ENCODE data around the gene SALL2.

The SALL2 gene

DNA sequence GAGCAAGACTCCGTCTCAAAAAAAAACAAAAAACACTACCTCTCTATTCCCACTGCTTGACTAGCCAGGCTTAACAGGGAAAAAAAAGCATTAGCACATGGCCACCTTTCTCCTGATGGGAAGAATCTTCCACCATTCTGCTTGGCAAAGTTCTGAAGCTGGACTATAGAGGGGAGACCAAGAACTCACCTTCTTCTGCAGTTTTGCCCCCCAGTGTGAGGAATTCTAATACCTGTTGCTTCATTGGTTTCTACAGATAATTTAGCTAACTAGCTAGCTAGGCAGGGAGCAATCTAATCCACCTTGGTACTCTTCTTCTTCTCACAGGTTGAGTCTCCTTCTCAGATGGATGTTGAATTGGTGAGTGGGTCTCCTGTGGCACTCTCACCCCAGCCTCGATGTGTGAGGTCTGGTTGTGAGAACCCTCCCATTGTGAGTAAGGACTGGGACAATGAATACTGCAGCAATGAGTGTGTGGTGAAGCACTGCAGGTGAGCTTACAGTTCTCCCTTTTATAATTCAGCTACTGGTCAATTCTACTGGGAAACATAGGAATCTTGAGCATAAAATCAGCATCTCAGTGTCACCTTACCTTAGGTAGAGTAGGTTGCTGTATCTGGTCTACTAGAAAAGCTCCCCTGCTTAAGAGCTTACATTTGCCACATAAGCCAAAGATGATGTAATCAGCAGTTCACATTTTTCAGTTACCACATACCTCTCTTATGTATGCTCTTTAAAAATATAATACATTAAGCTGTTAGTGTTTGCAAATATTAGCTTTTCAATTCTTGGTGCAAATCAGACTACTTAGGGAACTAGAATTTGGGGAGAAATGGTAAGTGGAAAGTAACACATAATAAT is 31.0 kb downstream of the SALL2 start:
- DNase-seq (ENCODE audit: low spot score) = no peak

DNA sequence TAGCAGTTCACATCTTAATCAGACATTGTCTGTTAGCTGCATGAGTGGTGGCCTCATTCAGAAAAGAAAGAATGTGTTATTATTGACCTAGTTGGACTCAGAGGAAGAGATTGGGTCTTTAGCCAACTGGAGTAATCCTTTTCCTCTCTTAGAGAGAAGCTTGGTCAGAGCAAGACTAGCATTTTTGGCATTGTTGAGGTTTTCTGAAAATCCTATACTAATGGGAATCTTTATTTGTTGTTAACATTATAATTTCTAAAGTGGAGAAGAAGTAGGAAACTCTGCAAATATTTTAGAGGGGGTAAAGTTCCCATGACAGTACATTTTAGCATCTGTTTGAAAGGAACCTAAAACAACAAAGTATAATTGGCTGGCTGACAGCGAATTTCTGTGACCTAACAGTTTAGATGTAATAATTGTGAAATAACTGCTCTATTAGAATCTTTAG is 39.5 kb downstream of the SALL2 start:
- no peak for DNase-seq (ENCODE audit: low spot score)

DNA sequence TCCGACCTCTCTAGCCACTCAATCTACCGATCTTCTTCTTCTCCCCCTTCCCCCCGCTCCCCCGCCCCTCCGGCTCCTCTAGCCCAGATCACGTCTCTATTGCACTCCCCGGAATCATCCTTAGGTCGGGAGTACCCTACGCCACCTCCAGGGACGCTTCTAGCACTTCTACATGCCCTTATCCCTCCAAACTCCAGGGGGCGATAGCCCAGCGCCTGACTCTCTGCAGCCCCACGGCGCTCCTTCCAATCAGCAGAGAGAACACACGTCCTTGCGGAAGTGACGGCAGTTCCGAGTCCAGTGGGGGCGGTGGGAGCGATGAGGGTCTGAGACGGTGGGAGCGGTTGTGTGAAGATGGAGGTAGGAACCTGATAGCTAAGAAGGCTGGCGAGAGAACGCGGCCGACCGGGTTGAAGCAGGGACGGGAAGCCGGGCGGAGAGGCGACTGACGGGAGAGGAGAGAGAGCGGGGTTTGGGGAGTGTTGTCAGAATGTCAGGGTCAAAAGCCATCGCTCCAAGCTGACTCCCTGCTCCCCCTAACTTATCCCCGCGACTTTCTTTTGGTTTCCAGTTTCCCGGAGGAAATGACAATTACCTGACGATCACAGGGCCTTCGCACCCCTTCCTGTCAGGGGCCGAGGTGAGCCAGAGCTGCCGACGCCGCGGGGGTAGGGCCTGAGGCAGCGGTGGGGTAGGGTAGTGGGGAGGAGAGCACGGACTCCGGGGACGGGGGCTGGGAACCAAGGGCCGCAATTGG is 49.0 kb downstream of the SALL2 start, which contains the start of the genes RAB2B and TOX4:
Gene RAB2B, minus strand, starts transcription at position 35 of the 757 bp plus-strand sequence. CDS start 87 bp downstream, outside the sequence.
Gene TOX4, plus strand, starts transcription at position 271 of the 757 bp plus-strand sequence. Its CDS starts 84 bp downstream, at position 355.
- peak; percentile 99 for DNase-seq (ENCODE audit: low spot score)

DNA sequence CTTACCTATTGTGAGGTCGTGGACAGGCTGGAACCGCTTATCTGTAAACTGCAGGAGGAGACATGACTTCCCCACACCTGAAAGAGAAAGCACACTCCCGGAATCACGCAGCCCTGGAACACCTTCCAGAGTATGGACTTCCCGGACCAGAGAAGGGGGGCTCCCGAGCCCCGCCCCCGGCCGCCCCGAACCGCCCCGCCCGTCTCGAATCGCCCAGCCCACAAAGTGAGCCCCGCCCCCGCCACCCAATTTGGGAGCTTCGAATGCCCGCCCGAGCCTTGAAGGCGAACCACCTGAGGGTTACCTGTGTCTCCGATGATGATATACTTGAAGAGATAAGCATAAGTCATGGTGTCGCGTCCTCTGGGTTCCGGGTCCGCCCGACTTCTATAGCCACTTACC is 49.6 kb downstream of the SALL2 start:
- no peak for DNase-seq (ENCODE audit: low spot score)

DNA sequence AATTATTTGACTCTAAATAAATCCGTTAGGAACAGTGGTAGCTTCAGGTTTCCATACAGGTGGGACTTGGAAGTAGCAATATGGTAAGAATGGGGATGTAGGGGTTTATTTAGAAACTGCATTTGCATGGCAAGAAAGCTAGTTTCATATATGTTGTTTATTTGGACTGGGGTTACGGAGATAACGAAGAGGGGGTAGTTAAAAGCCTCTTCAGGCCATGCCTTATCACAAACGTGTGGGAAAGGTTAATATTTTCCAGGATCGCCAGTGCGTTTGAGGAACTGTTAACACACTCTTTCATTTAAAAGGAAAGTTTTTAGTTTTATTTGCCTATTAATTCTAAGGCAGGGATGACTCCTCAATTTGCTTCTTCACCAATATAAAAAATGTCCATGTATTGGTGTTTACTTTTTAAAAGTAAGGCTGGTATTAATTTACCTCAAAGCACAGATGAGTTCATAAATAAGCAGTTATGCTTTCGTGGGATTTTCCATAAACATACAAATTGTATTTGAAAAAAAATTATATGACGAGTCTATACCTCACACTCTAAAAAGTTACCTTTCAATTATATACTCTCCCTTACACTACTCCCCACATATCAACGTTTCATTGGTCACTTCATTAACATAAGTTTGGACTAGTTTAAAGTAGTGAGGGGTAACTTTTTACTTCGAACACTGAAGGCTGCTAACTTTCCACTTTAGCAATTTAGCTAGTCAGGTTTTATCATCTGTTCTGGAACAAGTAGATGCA is 50.2 kb downstream of the SALL2 start:
- DNase-seq (ENCODE audit: low spot score) = no peak

Measured in SK-N-DZ (cell line).